ENCODE data around the gene PLVAP.

Gene PLVAP

GRCh38 chr19:17323300-17323963, 53.7 kb downstream of the PLVAP start:
- no peak for TF ChIP-seq CTCF (IDR thresholded peaks at IDR 0.05)

DNA sequence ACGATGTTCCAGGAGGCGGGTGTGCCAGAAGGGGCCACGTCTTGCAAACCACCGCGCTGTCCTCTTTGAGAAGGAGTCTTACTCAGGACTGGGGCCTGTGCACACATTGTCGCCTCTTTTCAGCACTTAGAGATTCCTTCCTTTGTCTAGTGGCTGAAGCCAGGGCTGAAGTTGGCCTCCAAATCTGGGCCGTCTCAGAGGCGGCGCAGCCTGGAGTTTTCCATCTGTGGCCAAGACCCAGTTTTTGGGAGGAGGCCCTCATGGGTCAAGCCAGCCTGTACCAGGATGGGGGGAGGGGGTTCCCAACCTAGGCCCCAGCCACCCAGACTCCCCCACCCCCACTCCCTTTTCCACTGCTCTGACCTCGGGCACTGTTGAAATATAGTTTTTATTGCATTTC, 54.3 kb downstream of the PLVAP start:
- TF ChIP-seq CTCF (IDR thresholded peaks at IDR 0.05), result no peak

DNA sequence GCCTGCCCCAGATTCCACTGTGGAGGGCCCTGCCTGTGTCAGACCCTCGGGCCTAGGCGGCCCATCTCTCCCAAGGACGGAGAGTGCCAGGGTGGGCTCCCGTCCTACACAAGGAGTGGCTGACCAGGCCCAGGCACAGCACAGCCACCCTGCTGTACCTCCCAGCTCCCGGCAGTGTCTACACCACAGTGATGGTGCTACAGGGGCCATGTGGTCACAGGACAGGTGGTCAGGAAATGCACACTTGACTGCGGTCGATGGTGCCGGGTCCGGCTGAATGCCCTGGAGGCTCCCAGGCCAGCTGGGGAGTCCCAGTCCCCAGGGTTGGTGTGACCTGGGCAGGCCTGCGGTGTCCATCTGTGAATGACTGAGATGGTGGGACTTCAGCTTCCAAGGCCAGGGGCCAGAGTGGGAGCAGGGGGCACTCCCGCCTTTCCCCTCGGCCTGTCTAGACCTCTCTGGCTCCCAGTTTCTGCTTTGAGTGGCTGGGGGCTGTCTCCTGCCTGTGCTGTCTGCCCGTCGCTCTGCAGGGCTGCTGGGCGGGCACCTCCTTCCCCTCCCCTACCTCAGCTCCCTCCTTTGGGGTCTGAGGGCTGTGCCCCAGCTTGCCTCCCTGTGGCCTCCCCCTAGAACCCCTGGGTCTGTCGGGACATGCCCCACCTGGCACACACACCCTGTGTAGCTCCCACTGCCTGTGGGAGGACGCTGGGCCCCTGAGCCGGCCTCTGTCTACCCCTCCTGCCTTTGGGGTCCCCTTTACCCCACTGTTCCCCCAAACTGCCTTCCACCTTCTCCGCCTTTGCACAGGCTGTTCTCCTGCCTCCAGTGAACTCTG, 55.3 kb downstream of the PLVAP start:
- no peak for TF ChIP-seq CTCF (IDR thresholded peaks at IDR 0.05)

DNA sequence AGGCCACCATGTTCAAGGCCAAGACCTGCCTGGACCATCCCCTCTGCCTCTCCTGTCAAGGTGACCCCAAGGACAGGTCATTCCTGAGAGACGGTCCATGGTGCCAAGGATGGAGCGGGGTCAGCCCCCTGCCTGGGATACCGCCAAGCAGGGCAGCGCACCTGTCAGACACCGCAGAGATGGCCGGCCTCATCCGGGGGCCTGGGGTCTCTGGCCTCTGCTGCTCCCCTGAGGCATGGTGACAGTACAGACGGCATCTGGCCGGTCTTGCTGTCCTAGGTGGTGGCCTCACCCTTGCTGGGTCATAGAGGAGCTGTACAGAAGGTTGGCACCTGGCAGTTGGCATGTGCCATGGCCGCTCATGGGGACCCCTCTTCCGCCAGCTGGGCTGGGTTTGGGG, 56.7 kb downstream of the PLVAP start:
- TF ChIP-seq CTCF (IDR thresholded peaks at IDR 0.05), result no peak

- no peak for TF ChIP-seq CTCF (IDR thresholded peaks at IDR 0.05)
These were observed 57.5 kb downstream of the PLVAP start for GRCh38 chr19:17319473-17320238.

GRCh38 chr19:17318966-17319365, 58.2 kb downstream of the PLVAP start:
- no peak for TF ChIP-seq CTCF (IDR thresholded peaks at IDR 0.05)

DNA sequence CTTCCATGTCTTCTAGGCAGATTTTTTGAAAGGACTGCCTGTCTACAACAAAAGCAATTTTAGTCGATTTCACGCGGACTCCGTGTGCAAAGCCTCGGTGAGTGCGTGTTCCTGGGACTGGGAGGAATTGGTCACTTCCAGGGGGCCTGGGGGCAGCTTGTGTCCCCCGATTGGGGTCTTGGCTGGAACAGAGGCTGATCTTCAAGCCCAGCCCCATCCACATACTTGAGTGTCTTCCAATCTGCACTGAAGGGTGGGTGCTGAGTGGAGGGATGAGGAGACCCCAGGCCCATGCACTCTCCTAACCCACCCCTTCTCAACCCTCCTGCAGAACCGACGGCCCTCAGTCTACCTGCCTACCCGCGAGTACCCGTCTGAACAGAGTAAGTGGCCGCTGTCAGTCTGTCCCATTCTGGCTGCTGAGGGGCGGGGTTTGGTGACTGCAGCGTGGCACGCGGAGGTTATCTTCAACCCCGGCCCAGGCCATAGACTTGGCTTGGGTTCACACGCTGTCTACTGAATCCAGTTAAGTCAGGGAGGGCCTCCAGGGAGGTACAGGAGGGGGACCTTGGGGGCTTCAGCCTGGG, 63.0 kb downstream of the PLVAP start:
- TF ChIP-seq CTCF (IDR thresholded peaks at IDR 0.05), result no peak

Data from LNCAP (cell line).